H1 (cell line): Measurements from ENCODE around the gene GLRX3. TPM values are rescaled to one million over a fixed set of nuclear protein-coding genes. Genes with fewer than 3 reads are reported as not detected.

Experiments used
- CTCF ChIA-PET: fragments of 300-600 bp; sonication (Branson Sonifier 250); formaldehyde crosslinking; loops from one replicate; lab custom pipeline; 2021; ENCODE audit not compliant: partially characterized antibody; lab: Charles Lee
- POLR2A ChIA-PET: fragments of 300-600 bp; sonication (Branson Sonifier 250); formaldehyde crosslinking; loops from one replicate; lab custom pipeline; 2021; ENCODE audit warnings: inconsistent platforms; ENCODE audit not compliant: partially characterized antibody; lab: Charles Lee
- DNase-seq, 2 experiments: peaks; one replicate each; pipeline versions ENCODE4 v3.0.0 to v3.0.0-alpha.2; 2010 to 2022; ENCODE audit warnings: low spot score in 2 of 2, low read depth in 1 of 2, mixed read lengths in 1 of 2
- FAIRE-seq: peaks from 2 replicates; lab custom pipeline; 2011; peaks lifted over from hg19 to GRCh38; lab: Jason Lieb, UNC
- H2AFZ ChIP-seq: 2 replicates; pipeline ENCODE4 v1.8.1; 2012; ENCODE audit warnings: low read length, inconsistent platforms
- H2AK5ac ChIP-seq: 2 replicates; pipeline ENCODE4 v1.6.1; 2013; ENCODE audit warnings: low read depth, low read length
- H2BK120ac ChIP-seq: replicated peaks from 2 replicates; pipeline ENCODE3; 2013; ENCODE audit warnings: low read depth, low read length, inconsistent platforms
- H2BK12ac ChIP-seq: 2 replicates; pipeline ENCODE4 v1.6.1; 2013; ENCODE audit warnings: low read depth, low read length
- H2BK15ac ChIP-seq: 2 replicates; pipeline ENCODE4 v1.6.1; 2013; ENCODE audit warnings: low read length
- H2BK20ac ChIP-seq: 2 replicates; pipeline ENCODE4 v1.6.1; 2013; ENCODE audit warnings: low read length
- H2BK5ac ChIP-seq: 2 replicates; pipeline ENCODE4 v1.6.1; 2013; ENCODE audit warnings: low read depth, low read length
- H3K14ac ChIP-seq: 2 replicates; pipeline ENCODE4 v1.6.1; 2013; ENCODE audit warnings: inconsistent platforms; ENCODE audit not compliant: insufficient read length
- H3K18ac ChIP-seq: 2 replicates; pipeline ENCODE4 v1.6.1; 2013; ENCODE audit warnings: low read length; ENCODE audit errors: extremely low read depth
- H3K23ac ChIP-seq: 2 replicates; pipeline ENCODE4 v1.6.1; 2013; ENCODE audit warnings: inconsistent platforms; ENCODE audit not compliant: insufficient read length
- H3K23me2 ChIP-seq: 2 replicates; pipeline ENCODE4 v1.6.1; 2013; ENCODE audit warnings: low read depth, low read length
- H3K27ac ChIP-seq: 2 replicates; pipeline ENCODE4 v1.6.1; 2011; ENCODE audit warnings: low read depth, low read length, inconsistent platforms
- H3K27me3 ChIP-seq, 4 experiments: replicated peaks in 1 of 4; 1 replicate in 1 of 4; 2 replicates in 3 of 4; pipeline versions ENCODE4 v1.6.1 to v1.8.1; 2011 to 2013; ENCODE audit warnings: low read length in 3 of 4, mild to moderate bottlenecking in 3 of 4, inconsistent platforms in 2 of 4, mixed read lengths in 2 of 4, moderate library complexity in 1 of 4; ENCODE audit not compliant: control insufficient read depth in 3 of 4, insufficient read depth in 3 of 4; ENCODE audit errors: extremely low read depth in 1 of 4
- H3K36me3 ChIP-seq, 4 experiments: 2 replicates each; pipeline versions ENCODE4 v1.6.1 to v1.8.1; 2011 to 2013; ENCODE audit warnings: mild to moderate bottlenecking in 4 of 4, low read length in 3 of 4, moderate library complexity in 2 of 4, control low read depth in 1 of 4, inconsistent platforms in 1 of 4; ENCODE audit not compliant: insufficient read depth in 4 of 4, control insufficient read depth in 2 of 4
- H3K4ac ChIP-seq: replicated peaks from 2 replicates; pipeline ENCODE3; 2013; ENCODE audit warnings: low read length, low read depth, mixed read lengths, inconsistent platforms; ENCODE audit not compliant: insufficient read length
- H3K4me1 ChIP-seq, 4 experiments: replicated peaks in 1 of 4; 1 replicate in 1 of 4; 2 replicates in 3 of 4; pipeline versions ENCODE4 v1.6.1 to v1.8.1; 2011 to 2013; ENCODE audit warnings: low read length in 3 of 4, inconsistent platforms in 2 of 4, mixed read lengths in 1 of 4; ENCODE audit not compliant: insufficient read depth in 4 of 4, control insufficient read depth in 3 of 4
- H3K4me2 ChIP-seq, 2 experiments: 2 replicates each; pipeline versions ENCODE4 v1.6.1 to v1.8.1; 2011 to 2013; ENCODE audit warnings: low read depth in 2 of 2, low read length in 2 of 2, control low read depth in 1 of 2, inconsistent platforms in 1 of 2, mild to moderate bottlenecking in 1 of 2; ENCODE audit not compliant: insufficient read depth in 1 of 2
- H3K4me3 ChIP-seq, 4 experiments: fragments of 200-600, 300-600 bp in 1 of 4; sonication (generic), shearing (Covaris generic), sonication (Bioruptor Twin) in 1 of 4; 2 replicates each; pipeline versions ENCODE4 v1.5.1 to v1.8.1; 2011 to 2016; ENCODE audit warnings: low read length in 4 of 4, low read depth in 3 of 4, control low read depth in 2 of 4, inconsistent platforms in 2 of 4, mild to moderate bottlenecking in 2 of 4, mixed read lengths in 1 of 4, moderate library complexity in 1 of 4; ENCODE audit not compliant: insufficient read depth in 2 of 4; ENCODE audit errors: extremely low read depth in 1 of 4
- H3K56ac ChIP-seq: replicated peaks from 2 replicates; pipeline ENCODE3; 2013; ENCODE audit warnings: low read depth, mild to moderate bottlenecking, mixed read lengths, low read length, inconsistent platforms; ENCODE audit not compliant: insufficient read length
- H3K79me1 ChIP-seq: 2 replicates; pipeline ENCODE4 v1.6.1; 2013; ENCODE audit warnings: low read depth, low read length, control low read depth
- H3K79me2 ChIP-seq, 2 experiments: 2 replicates each; pipeline versions ENCODE4 v1.6.1 to v1.8.1; 2012 to 2013; ENCODE audit warnings: low read length in 2 of 2, mild to moderate bottlenecking in 2 of 2, inconsistent platforms in 1 of 2; ENCODE audit not compliant: insufficient read depth in 2 of 2, control insufficient read depth in 1 of 2
- H3K9ac ChIP-seq, 4 experiments: replicated peaks in 1 of 4; 1 replicate in 1 of 4; 2 replicates in 3 of 4; pipeline versions ENCODE4 v1.6.1 to v1.8.1; 2011 to 2013; ENCODE audit warnings: low read depth in 3 of 4, low read length in 3 of 4, control low read depth in 2 of 4, mild to moderate bottlenecking in 2 of 4, moderate library complexity in 2 of 4, inconsistent platforms in 1 of 4; ENCODE audit errors: extremely low read depth in 1 of 4
- H3K9me3 ChIP-seq, 2 experiments: 2 replicates each; pipeline versions ENCODE4 v1.6.1 to v1.8.1; 2012 to 2013; ENCODE audit warnings: mild to moderate bottlenecking in 2 of 2, moderate library complexity in 2 of 2, control low read depth in 1 of 2, inconsistent platforms in 1 of 2, low read depth in 1 of 2, low read length in 1 of 2, mixed read lengths in 1 of 2; ENCODE audit not compliant: insufficient read depth in 2 of 2
- H4K20me1 ChIP-seq, 2 experiments: replicated peaks in 1 of 2; 2 replicates each; pipeline versions ENCODE3 to v1.8.1; 2011 to 2013; ENCODE audit warnings: inconsistent platforms in 2 of 2, low read length in 2 of 2, mild to moderate bottlenecking in 1 of 2; ENCODE audit not compliant: insufficient read depth in 2 of 2, control insufficient read depth in 1 of 2
- H4K5ac ChIP-seq: 2 replicates; pipeline ENCODE4 v1.6.1; 2013; ENCODE audit warnings: low read length, low read depth, mixed read lengths, inconsistent platforms; ENCODE audit not compliant: insufficient read length
- H4K8ac ChIP-seq: 2 replicates; pipeline ENCODE4 v1.8.0; 2013; ENCODE audit warnings: mild to moderate bottlenecking, moderate library complexity, low read length, inconsistent platforms; ENCODE audit not compliant: insufficient read depth; ENCODE audit errors: extremely low read depth
- H4K91ac ChIP-seq: replicated peaks from 2 replicates; pipeline ENCODE3; 2013; ENCODE audit warnings: low read length, mixed read lengths, inconsistent platforms; ENCODE audit not compliant: insufficient read length
- ATF2 ChIP-seq: IDR thresholded peaks from 2 replicates; pipeline ENCODE4 v1.6.1; 2012; ENCODE audit warnings: low read length, inconsistent platforms
- CHD2 ChIP-seq: IDR thresholded peaks from 2 replicates; pipeline ENCODE4 v1.6.1; 2012; ENCODE audit warnings: low read length, improper control_type of control experiment
- KDM4A ChIP-seq: IDR thresholded peaks from one replicate; pipeline ENCODE4 v1.7.1; 2012; ENCODE audit warnings: low read depth, mild to moderate bottlenecking, moderate library complexity, low read length, inconsistent platforms; ENCODE audit not compliant: severe bottlenecking
- NANOG ChIP-seq: IDR thresholded peaks from 2 replicates; pipeline ENCODE4 v1.6.1; 2011; ENCODE audit warnings: low read length, low read depth, mild to moderate bottlenecking, inconsistent platforms; ENCODE audit not compliant: insufficient read depth, poor library complexity, severe bottlenecking
- RBBP5 ChIP-seq: IDR thresholded peaks from 2 replicates; pipeline ENCODE4 v1.7.1; 2012; ENCODE audit warnings: low read depth, mild to moderate bottlenecking, inconsistent platforms, low read length, moderate library complexity, borderline replicate concordance
- SIN3A ChIP-seq, 2 experiments: IDR thresholded peaks in 1 of 2; conservative IDR thresholded peaks in 1 of 2; 2 replicates each; pipeline ENCODE4 v1.6.1; 2011 to 2012; ENCODE audit warnings: low read length in 2 of 2, improper control_type of control experiment in 1 of 2, low read depth in 1 of 2, mild to moderate bottlenecking in 1 of 2
- SIRT6 ChIP-seq: IDR thresholded peaks from one replicate; pipeline ENCODE4 v1.7.1; 2012; ENCODE audit warnings: low read length, inconsistent platforms
- SP4 ChIP-seq: IDR thresholded peaks from 2 replicates; pipeline ENCODE4 v1.6.1; 2012; ENCODE audit warnings: low read length, inconsistent platforms
- TEAD4 ChIP-seq: IDR thresholded peaks from 2 replicates; pipeline ENCODE4 v1.6.1; 2012; ENCODE audit warnings: low read depth, low read length, inconsistent platforms, mixed read lengths
- USF2 ChIP-seq: IDR thresholded peaks from 2 replicates; pipeline ENCODE4 v1.6.1; 2011; ENCODE audit warnings: low read length, improper control_type of control experiment
- YY1 ChIP-seq: IDR thresholded peaks from 2 replicates; pipeline ENCODE4 v1.6.1; 2011; ENCODE audit warnings: low read depth, mild to moderate bottlenecking, low read length
- WGBS, 2 experiments: shearing (Covaris generic) in 1 of 2; methylation state at CpG; one replicate each; pipeline versions ENCODE4 v1.1.6 to v1.1.7; 2013 to 2015; ENCODE audit warnings: low lambda C conversion rate in 2 of 2, mixed read lengths in 2 of 2, inconsistent platforms in 1 of 2, low coverage in 1 of 2, missing lambda C conversion rate in 1 of 2; ENCODE audit not compliant: insufficient replicate concordance in 2 of 2, insufficient coverage in 1 of 2, insufficient read length in 1 of 2; ENCODE audit errors: extremely low coverage in 1 of 2, missing lambda C conversion rate in 1 of 2; 5-methylcytosine and 5-hydroxymethylcytosine counted together
- polyA plus RNA-seq, 7 experiments: library from polyadenylated mRNA; depleted of rRNA in 3 of 7; stranded (reverse) in 5 of 7; unstranded in 2 of 7; fragments of >200 nt in 5 of 7; fragments of 200-250 nt in 2 of 7; gene quantifications; 1 replicate in 5 of 7; 2 replicates in 1 of 7; 4 replicates in 1 of 7; pipeline versions ENCODE4 v1.2.1 to v1.2.3, GENCODE V29; 2011 to 2013; ENCODE audit warnings: missing spikeins in 2 of 7, mixed read lengths in 2 of 7
- total RNA-seq: library from RNA; stranded (reverse); fragmentation: NEBNext Ultra II Directional; extraction: Animal tissue kit (Norgen Biotek cat#: 25700); gene quantifications from 2 replicates; pipeline ENCODE4 v1.2.1, GENCODE V29; 2021

GLRX3 gene
- total and polyA plus RNA-seq, 2 of the 8 experiments (the other 6 are each of a cell fraction or from before 2014, with no cell fraction given), result 59.9 to 157 TPM

- Histone ChIP-seq H2BK12ac (no peak overlapping the region), H3K9me3 (no peaks in the 10 kb centered on the region), H3K23me2 (no peaks in the 10 kb centered on the region), H3K9ac (no peak overlapping the region), H3K27me3 (no peaks in the 10 kb centered on the region), H3K23ac (no peak overlapping the region), H3K79me1 (0 out of 2 replicates have a peak, but pooled peaks cover 7% of the 10 kb centered on the region), H4K5ac (no peak overlapping the region), H2BK15ac (no peak overlapping the region), H2AK5ac (no peak overlapping the region), H4K8ac (no peak overlapping the region), H2BK5ac (no peak overlapping the region), H2BK20ac (no peak overlapping the region), H3K79me2 (peaks cover 0 to 2% of the 10 kb centered on the region in 2 experiments; a peak in 1 of 4 replicates), H3K18ac (no peak overlapping the region), H2BK120ac (no peak overlapping the region), H3K4me1 (no peaks in the 10 kb centered on the region), H4K91ac (no peak overlapping the region), H4K20me1 (peaks cover 0 to 2% of the 10 kb centered on the region in 2 experiments), H3K4me3 (no peak overlapping the region), H3K27ac (no peak overlapping the region), H2AFZ (no peak overlapping the region), H3K14ac (no peak overlapping the region), H3K4me2 (no peak overlapping the region), H3K4ac (no peak overlapping the region), H3K36me3 (peaks cover 3 to 40% (median 4%) of the 10 kb centered on the region in 4 experiments; a peak in 7 of 8 replicates), H3K56ac (no peak overlapping the region)
- WGBS, 2 experiments, result 88% methylated on average over 2 of the region's 2 CpGs; no CpG with 5 or more reads in 1 of the 2 experiments
- CTCF ChIA-PET, result interaction anchor here (1.1 kb wide), 1 partner anchor 47 kb away, joined by 3 read pairs; no protein-coding TSS in a partner anchor
- POLR2A ChIA-PET, result interaction anchor here (0.6 kb wide), 1 partner anchor 42 kb away, joined by 3 read pairs; no protein-coding TSS in a partner anchor
- FAIRE-seq (no peak), DNase-seq (no peak)
- no peak for TF ChIP-seq KDM4A
- no peak for TF ChIP-seq ATF2
- TF ChIP-seq SP4, result no peak
- TF ChIP-seq SIN3A (conservative IDR thresholded peaks at IDR 0.05 in 1 of 2, IDR thresholded peaks at IDR 0.05 in 1 of 2; ENCODE audit: low read depth in 1 of 2, low read length in 2 of 2), result no peak
- no peak for TF ChIP-seq USF2
- no peak for TF ChIP-seq RBBP5
- TF ChIP-seq NANOG, result no peak
- no peak for TF ChIP-seq YY1
- TF ChIP-seq SIRT6, result no peak
- no peak for TF ChIP-seq CHD2
- TF ChIP-seq TEAD4, result no peak
These were observed 38.1 kb downstream of the GLRX3 start for GRCh38 chr10:130174328-130174727.
